ENCODE results near the gene EFNB1. TPM values are rescaled to one million over a fixed set of nuclear protein-coding genes. Genes with fewer than 3 reads are reported as not detected.
"Not testable (repeated sequence)": the region's sequence is repeated elsewhere in the genome, so short reads cannot be mapped to it uniquely, and the experiment has no call there.

Gene EFNB1
- 285 and 300 TPM in 2 replicates for total RNA-seq (2014; rRNA removed; shearing (Covaris generic))

- peak; percentile 96 for DNase-seq (ENCODE audit: low spot score)
Observed at GRCh38 chrX:68828740-68829581, at the start of gene EFNB1. EFNB1 (plus strand) TSS chrX:68829021; CDS start chrX:68829777, 756 bp downstream.

DNA sequence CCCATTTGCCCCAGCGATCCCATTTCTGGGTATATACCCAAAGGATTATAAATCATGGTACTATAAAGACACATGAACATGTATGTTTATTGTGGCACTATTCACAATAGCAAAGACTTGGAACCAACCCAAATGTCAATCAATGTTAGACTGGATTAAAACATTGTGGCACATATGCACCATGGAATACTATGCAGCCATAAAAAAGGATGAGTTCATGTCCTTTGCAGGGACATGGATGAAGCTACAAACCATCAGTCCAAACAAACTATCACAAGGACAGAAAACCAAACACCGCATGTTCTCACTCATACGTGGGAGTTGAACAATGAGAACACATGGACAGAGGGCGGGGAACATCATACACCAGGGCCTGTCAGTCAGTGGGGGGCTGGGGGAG is 47.5 kb upstream of the EFNB1 start:
- DNase-seq (ENCODE audit: low spot score): not testable (repeated sequence)

GRCh38 chrX:68784816-68785215 is 44.0 kb upstream of the EFNB1 start:
- no peak for DNase-seq (ENCODE audit: low spot score)

- not testable (repeated sequence) for DNase-seq (ENCODE audit: low spot score)
Observed at GRCh38 chrX:68786581-68786980, 42.2 kb upstream of the EFNB1 start.

DNA sequence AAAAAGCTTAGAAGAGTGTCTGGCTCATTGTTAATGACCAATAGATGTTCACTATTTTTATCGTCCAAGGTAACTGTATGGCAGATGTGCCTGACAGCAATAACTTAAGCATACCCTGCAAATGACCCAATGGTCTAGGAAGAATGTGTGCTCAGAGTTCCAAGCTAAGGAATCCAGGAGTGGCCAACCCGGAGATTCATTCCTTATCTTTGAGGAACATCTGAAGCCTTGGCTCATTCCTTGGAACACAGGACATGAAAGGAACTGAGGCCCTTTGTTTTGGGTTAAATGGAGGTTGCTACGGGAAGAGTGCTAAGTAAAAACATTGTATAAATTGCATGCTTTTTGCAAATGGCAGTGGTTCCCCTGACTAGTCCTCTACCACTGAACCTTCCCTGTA is 38.9 kb upstream of the EFNB1 start:
- DNase-seq (ENCODE audit: low spot score): no peak

DNA sequence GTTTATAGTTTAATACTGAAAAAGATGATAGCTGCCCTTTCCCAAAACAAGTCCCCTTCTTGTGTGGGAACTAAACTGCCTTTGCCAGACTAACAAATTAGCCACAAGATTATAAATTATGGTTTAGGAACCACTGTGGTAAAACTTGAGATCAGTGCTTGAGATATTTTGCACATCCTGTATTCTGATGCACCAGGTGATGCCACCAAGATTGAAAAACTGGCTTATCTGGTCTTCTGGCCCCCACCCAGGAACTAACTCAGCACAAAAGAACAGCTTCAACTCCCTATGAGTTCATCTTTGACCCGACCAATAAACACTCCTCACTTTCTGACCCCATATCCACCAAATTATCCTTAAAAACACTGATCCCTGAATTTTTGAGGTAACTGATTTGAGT is 36.7 kb upstream of the EFNB1 start:
- DNase-seq (ENCODE audit: low spot score): no peak

DNA sequence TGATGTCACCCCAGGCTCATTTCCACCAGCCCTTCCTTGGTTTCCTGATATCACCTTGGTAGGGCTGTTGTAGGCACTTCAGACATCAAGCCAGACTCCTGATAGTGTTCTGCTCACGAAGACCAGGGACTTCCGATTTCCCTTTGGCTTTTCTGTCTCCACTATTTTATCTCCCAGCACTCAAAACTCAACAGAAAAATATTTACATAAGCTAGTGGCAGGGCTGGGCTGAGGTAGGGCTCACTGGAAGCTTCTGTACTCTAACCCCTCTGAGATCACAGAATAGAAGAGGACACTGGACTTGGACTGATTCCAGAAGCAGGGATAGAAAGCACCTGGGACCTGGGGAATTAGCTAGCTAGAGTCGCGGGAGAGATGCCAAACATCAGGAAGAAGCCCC is 34.4 kb upstream of the EFNB1 start:
- DNase-seq (ENCODE audit: low spot score): no peak

- no peak for DNase-seq (ENCODE audit: low spot score)
Observed at GRCh38 chrX:68795741-68796140, 33.1 kb upstream of the EFNB1 start.

DNA sequence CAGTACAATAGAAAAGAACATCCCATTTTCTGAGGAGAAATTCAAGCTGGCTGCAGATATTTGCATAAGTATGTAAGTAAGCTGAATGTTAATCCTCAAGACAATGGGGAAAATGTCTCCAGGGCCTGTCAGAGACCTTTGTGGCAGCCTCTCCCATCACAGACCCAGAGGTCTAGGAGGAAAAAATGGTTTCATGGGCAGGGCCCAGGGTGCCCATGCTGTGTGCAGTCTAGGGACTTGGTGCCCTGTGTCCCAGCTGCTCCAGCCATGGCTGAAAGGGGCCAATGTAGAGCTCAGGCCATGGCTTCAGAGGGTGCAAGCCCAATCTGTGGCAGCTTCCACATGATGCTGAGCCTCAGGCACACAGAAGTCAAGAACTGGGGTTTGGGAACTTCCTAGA is 30.4 kb upstream of the EFNB1 start:
- not testable (repeated sequence) for DNase-seq (ENCODE audit: low spot score)

GRCh38 chrX:68801737-68802290 is 27.0 kb upstream of the EFNB1 start:
- no peak for DNase-seq (ENCODE audit: low spot score)

DNA sequence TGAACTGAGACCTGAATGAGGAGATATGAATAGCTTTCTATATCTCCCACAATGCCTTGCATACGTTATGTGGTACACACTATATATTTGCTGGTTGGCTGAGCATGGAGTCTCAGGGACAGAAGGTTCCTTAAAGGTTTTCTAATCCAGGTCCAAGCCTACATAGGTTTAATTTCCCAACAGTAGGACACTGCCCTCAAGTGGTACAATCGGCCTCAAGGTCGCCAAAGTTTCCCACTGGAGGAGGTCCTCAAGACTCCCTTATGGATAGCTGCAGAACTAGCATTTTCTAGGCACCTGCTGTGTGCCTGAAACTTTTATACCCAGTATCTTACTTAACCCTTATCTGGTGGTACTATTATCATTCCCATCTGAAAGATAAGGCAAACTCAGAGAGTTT is 21.0 kb upstream of the EFNB1 start:
- peak; percentile 66 for DNase-seq (ENCODE audit: low spot score)

DNA sequence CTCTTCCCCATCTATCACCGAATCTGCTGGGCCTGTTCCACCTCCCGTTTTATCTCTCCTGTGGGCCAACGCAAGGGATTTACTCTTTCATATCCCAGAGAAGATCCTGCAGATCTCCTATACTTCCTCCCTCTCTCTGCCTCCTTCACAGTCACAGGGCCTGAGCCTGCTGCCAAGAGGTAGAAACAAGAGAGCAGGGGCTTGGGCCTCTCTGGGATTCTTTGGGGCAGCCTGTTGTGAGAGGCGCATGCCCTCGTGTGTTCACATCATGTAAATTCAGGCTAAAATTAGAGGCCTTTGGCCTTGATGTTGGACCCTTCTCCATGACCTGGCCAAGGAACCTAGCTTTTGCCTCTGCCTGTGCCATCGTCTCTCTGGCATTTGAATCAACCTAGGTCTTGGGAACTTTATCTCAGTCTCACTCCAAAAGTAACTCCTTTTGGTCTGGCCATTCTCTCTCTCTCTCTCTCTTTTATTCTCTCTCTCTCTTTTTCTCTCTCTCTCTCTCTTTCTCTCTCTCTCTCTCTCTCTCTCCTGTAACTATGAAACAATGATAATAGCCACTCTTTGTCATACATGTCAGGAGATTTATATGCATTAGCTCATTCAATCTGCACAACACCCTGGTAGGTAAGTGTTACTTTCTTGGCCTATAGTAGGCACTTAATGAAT is 20.0 kb upstream of the EFNB1 start:
- peak; percentile 25 for DNase-seq (ENCODE audit: low spot score)

- no peak for DNase-seq (ENCODE audit: low spot score)
Observed at GRCh38 chrX:68820476-68821110, 8.2 kb upstream of the EFNB1 start.

DNA sequence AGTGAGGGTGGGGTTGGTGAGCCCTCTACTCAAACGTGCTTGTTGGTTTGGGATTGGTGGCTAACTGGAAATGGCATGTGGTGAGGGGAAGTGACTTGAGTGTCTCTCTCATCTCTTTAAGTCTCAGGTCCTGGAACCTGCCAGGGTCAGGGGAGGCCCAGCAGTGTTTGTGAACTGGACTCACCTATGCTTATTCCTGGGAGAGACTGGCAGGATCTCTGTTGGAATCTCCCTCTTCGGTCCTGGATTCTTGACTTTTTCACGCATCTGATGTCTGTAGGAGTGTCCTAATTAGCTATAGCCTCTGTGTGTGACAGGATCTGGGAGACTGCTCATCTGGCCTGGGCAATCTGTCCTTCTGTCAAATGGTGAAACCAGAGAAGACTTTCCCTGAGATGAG is 7.2 kb upstream of the EFNB1 start:
- no peak for DNase-seq (ENCODE audit: low spot score)

DNA sequence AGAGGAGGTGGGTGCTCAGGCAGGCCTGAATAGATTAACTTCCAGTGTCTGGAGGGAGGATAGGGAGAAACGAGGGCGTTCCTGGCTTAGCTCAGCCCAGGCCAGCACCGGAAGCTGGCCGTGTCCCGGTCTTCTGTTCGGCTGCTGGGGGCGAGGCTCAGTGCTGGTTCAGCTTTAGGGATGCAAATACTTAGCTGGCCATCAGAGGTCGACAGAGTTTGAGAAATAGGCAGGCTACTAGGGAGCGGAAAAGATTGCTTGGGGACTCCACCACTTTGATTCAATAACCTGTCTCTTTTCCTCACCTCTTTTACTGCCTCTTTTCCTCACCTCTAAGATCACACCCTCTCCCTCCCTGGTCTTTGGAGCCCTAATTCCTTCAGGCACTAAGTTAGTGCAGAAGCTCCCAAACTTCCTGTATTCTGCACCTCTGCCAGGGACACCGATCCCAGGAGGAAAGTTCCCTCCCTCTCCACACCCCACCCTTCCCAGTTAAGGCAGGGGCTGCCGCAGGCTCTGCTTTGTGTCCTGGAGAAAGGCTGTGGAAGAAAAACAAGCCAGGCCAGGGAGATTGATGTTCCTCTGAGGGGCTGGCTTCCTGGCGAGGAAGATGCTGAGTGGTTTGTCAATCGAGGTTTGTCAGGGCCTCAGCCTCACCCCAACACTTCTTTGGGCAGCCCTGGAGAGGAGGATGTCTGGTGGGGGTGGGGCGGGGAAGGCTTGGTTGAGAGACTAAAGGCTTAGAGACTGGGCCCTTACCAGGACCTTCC is 6.0 kb upstream of the EFNB1 start:
- DNase-seq (ENCODE audit: low spot score): peak; percentile 79

- DNase-seq (ENCODE audit: low spot score): no peak
Observed at GRCh38 chrX:68823413-68824151, 5.2 kb upstream of the EFNB1 start.

DNA sequence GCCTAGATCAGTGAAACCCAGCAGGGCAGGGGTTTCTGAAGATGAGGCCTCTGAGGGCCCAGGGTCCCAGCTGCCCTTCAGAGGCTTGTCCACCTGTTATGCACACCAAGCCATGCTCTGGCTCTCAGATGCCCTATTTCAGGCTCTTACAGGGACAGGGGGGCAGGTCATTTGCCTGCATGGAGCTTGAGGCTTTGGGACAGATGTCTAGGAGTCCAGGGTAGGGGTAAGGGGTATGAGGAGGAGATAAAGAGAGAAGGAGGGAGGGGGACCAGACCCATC is 4.7 kb upstream of the EFNB1 start:
- DNase-seq (ENCODE audit: low spot score): no peak

GRCh38 chrX:68824565-68825125 is 4.2 kb upstream of the EFNB1 start:
- no peak for DNase-seq (ENCODE audit: low spot score)

DNA sequence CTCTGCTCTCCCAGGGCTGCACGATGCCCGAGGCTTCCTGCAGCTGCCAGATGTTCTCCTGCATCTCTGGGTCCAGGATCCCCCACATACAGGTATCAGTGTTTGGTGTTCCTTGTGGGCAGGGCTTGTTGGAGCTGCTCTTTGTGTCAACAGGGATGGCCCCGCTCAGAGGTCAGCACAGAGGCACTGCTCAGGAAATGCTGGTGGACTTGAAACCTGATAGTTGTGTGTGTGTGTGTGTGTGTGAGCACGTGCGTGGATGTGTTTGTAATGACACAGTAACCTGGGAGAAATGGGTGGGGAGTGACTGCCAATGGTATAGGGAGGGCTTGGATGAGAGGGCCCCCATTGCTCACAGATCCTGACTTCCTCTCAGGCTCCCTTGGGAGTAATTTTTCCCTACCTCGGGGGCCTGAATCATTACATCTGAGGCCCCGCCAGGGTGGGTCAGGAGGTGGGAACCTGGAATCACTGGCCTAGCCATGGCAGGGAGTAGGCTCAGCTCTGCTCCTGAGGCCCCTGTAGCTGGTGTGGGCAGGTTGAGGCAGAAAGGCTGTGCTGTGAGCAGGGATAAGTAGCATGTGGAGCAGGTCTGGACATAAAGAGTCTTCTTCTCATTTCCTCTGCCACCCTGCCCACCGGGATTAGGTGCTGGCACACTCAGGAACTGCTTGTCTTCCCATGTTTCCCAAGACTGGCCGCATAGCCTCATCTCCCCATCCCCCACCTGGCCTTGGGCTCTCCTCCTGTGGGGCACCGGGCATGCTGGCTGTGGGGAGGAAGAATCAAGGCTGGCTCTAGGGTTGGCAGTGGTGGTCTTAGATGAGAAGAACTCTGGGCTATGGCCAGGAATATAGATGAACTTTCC is 2.5 kb upstream of the EFNB1 start:
- DNase-seq (ENCODE audit: low spot score): no peak

DNA sequence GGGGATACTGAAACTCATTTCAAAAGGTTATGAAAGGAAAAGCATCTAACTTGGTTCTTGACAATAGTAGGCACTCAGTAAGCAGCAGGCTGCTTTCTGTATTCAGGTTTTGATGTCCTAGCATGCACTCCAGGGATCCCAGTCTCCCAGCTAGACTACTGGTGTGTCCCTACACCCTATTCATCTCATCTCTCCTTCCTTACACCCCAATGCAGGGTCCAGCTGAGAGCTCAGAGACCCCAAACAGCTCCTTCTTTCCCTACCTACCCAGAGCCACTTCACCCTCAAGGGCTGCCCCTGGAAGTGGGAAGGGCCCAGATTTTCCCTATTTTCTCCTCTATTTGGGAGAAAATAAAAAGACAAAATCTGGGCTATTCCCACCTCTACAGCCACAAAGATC is 1.6 kb upstream of the EFNB1 start:
- DNase-seq (ENCODE audit: low spot score): no peak

All from HT-29 (cell line).